SIG-M5 treated with dmso at 0.1 percent for 504 hours (cell line): Measurements from ENCODE around the gene CLCN5.
A peak's percentile ranks its signal among the peaks of the same experiment; 100 is the strongest.

Experiments used
- DNase-seq: peaks from one replicate; lab custom pipeline; 2025; ENCODE audit not compliant: unreplicated experiment; lab: John Stamatoyannopoulos, UW

The CLCN5 gene

DNA sequence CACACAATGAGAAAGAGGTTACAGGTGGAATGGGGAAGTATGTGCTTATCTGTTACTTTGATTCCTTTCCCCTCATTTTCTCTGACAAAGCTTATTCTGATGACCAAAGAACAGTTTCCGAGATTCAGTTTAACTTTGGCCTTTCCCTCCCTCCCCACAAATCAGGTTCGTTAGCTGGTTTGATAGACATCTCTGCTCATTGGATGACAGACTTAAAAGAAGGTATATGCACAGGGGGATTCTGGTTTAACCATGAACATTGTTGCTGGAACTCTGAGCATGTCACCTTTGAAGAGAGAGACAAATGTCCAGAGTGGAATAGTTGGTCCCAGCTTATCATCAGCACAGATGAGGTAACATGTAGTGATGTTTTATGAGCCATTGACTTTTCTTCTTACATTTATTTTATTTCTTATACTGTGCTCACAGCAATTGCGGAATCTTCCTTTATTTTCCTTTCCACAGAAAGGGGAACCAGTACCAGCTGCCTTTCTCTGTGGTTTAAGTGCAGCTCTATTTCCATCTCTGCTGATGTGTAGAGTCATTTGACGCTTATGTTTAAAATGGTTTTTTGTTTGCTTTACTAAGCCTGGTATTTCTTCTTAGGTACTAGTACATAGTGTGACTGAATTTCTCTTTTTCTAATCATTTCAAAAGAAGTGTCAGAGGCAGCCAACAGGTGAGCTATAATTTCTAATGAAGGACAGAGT, 153.4 kb downstream of the CLCN5 start:
- peak; percentile 48 for DNase-seq

DNA sequence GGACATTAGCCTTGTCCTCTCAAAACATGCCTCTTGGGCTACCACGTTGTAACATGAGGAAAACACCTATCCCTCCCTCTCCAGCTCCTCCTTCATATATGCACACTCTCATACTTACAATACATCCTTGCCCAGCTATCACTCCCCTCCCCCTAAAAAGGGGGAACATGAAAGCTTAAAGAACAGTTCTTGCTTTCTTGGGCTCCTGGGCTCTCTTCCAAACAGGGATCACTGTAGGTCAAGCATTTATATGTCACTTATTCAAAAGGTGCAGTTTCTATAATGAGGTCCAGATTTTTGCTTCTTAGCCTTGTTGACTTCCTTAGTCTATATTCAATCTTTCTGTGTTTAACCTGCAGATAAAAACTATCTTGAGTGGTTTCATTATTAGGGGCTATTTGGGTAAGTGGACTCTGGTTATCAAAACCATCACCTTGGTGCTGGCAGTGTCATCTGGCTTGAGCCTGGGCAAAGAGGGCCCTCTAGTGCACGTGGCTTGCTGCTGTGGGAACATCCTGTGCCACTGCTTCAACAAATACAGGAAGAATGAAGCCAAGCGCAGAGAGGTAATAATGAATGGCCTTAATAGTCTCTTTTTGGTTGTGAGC, 159.0 kb downstream of the CLCN5 start:
- no peak for DNase-seq

DNA sequence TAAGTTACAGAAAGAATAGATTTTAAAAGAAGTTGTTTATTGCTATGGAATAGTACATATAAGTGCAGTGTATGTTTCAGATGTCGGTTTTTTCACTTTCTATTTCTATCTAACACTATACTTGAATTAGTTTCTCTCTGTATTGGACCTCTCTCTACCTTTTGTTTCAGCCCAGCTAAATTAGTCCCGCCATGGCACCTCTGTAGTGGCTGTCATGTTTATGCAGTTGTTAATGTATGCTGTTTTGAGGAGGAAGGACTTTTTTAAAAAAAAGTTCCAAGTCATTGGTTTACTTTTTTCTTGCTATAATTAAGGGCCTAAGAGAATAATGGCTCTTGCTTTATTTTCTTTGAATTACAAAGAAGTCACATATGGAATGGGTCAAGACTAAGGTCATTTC, 160.3 kb downstream of the CLCN5 start:
- DNase-seq = no peak

DNA sequence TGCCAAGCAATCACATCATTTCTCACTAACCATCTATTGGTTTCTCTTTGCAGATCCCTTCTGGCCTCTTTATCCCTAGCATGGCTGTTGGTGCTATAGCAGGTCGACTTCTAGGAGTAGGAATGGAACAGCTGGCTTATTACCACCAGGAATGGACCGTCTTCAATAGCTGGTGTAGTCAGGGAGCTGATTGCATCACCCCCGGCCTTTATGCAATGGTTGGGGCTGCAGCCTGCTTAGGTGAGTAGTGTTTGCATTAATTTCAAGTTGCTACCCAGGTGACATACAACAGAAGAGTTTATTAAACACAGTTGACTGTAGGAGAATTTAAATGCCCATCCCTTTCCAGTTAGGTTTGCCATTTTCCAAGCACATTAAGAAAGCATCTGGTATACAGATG, 166.2 kb downstream of the CLCN5 start:
- DNase-seq = no peak

DNA sequence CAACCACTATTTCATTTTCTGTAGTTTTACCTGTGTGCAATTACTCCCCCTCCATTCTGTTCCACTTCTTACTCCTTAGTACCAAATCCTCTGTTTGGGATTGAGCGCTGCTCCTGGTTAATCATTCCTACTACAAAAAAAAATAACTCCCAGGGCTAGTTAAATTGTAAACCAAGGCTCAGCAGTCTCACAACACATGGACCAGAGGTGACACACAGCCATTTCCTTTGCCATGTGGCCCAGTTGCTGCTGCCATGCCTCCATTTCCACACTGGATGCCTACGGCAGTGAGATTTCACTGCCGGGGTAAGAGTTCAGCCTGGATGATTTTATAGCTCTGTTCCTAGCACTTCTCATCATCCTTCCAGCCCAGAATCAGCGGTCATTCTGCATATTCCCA, 171.2 kb downstream of the CLCN5 start:
- no peak for DNase-seq

DNA sequence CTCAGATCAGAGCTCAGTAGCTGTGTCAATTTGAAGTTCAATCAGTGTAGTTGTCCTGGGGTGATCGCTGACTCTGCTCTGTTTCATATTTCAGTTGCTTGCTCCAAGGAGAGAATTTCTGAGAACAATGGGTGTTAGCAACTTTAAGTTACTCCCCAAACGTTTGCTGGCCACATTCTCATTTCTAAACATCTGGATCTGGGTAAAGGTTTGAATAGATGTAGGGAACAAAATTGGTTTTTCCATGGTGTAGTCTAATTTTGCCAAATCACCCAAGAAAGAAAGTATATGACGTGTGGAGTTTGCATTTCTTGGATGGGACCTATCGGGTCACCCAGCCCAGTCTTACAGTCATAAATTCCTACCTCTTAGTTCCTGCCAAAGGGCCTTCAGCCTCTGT, 174.7 kb downstream of the CLCN5 start:
- no peak for DNase-seq

DNA sequence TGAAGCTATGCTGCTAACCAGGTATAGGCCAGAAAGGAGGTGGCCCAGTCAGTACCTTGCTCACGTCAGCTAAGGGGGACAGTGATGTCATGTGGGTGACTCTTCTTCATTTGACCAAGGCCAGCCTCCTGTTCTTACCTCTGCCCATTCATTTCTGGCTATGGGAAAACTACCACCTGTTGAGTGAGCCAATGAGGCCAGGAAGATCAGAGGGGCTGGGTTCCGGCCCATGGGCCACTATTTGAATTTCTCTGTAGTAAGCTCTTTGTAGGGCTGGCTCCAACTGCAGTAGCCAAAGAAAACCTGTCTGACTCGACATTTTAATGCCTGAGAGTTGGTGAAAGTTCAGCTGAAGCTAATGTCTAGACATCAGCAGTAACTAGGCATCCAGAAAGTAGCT, 175.8 kb downstream of the CLCN5 start:
- DNase-seq = no peak

DNA sequence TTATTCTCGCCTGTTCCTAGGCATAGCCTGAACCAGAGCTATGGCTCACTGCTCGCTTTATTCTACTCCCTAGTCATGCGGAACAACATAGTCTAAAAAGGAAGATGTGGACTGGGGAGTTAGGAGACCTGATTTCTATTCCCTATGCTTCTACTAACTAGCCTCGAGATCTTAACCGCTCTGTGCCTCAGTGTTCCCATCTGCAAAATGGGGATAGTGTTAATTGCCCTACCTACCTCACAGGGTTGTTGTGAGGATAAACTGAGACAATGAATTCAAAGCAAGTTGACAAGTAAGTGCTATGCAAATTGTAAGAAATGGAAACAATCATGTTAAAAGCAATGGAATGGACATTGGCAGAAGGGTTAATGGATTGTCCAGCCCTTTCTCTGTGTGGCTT, 176.4 kb downstream of the CLCN5 start:
- no peak for DNase-seq

DNA sequence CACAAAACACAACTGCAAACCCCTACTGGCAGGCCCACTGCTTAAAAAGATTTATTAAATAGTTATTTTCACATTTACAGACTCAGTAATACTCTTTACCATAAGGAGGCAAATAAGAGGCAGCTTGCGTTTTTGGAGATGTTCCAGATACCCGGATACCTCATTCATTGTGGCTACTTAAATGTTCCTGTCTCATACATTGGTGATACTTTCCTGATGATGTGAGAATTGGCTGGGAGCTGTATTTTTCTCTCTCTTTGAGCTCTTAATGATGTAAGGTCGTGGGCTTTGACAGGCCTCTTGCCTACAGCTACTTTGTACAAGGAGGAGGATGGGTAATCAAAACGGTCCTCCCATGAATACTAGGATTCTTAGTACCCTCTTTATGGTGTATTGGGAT, 176.9 kb downstream of the CLCN5 start:
- no peak for DNase-seq

DNA sequence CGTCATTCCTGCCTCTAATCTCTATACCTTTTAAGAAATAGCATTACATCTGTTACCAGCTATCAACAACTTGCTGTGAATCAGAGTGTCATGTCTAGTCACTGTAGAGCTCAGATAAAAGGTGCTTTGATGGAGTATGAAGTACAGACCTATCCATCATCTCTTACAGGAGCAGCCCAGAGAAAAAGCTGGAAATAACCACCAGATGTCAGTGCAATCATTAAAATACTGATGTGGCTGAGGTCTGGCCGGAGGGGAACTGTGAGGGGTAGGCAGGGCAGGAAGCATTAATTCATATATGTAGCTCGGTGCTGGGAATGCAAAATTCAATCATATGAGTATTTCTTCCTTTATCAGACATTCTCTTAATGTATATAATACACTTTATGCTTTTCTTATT, 177.8 kb downstream of the CLCN5 start:
- DNase-seq = no peak

DNA sequence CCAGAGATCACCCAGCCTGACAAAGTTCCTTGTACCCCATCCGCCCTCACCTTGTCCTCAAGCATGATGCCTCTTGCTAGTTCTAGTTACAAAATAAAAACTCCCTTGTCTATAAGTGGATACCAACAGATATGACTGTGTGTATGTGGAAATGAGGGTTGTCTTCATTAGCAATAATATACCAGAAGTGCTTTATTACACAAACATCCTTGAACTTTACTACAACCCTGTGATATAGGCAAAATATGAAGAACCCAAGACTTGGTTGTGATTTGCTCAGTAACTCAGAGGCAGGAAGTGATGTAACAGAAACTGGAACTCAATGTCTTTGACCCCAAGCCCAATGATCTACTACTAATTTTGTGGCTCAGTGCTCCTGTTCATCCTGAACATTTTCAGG, 180.8 kb downstream of the CLCN5 start:
- DNase-seq = no peak

DNA sequence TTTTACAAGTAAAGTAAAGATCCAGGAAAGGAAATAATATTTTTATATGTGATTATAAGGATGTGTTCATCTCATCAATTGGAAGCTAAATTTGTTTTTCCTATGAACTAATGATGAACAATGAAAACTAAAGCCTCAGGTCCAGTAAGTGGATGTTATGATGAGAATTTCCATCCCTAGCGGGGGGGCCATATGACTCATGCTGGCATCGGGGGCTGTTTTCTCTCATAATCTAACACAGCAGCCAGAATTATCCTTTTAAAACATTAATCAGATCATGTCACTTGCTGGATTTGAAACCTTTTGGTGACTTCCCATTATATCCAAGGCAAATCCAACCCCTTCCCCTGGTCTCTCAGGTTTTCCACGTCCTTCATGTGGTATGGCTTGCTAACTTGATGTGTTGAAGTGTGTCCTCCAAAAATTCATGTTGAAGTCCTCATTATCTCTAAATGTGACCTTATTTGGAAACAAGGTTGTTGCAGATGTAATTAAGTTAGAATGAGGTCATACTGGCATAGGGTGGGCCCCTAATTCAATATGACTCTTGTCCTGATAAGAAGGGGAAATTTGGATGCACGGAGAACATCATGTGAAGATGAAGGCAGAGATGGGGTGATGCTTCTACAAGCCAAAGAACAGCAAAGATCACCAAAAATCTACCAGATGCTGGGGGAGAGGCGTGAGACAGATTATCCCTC, 181.6 kb downstream of the CLCN5 start:
- no peak for DNase-seq

DNA sequence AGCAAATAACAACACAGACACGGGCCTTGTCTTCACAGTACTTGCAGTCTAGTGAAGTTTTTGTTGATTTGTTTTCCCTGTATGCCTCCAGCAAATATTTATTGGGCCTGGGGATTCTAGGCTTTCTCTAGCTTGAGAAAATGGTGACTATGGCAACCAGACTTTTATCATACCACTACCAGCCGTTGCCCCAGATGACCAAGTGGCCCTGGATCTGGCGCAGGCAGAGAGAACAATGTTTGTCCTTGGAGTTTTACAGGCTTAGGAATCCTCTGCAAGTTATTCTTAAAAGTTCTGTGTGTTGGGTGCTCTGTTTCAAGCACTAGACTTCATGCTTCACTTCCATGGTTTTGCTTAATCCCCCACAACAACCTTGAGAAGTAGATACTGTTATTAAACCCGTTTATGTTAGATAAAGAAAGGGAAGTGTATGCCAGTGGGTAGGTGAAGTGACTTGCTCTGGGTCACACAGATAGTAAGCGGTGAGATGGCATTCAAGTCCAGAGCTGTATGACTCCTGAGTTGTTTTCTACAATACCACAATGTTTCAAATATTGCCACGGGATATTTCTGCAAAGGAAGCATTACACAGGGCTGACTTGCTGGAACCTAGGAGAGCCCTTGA, 183.8 kb downstream of the CLCN5 start:
- no peak for DNase-seq

DNA sequence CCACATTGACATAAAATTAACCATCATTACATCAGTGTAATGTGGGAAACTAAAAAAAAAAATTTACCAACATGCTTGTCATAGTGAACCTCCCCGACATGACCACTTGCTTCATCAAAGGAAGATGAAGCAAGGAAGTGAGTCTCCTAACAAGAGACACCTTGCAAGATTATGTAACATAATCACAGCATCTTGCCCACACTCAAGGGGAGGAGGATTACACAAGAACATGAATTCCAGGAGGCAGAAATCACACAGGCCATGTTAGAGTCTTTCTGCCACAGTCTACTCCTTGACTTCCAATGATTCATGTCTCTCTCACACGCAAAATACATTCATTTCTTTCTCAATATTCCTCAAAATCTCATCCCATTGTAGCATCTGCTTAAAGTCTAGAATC, 185.1 kb downstream of the CLCN5 start:
- DNase-seq = no peak

DNA sequence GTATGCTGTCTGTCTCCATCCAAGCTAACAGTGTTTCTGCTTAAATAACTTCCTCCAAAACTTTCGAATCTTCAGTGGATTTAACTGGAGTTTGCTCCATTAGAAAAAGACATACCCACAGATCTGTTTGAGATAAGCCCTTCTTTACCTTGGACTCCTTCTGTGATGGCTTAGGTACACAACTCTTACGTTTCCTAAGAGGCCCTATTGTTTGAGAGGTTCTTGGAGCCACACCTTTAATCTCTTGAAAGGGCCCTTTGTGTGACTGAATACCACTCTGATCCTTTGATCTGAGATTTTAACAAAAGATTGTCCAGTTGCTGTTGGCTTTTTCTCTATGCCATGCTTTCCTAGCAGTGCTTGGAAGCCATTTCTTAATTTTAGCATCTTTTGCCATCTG, 185.9 kb downstream of the CLCN5 start:
- DNase-seq = no peak

DNA sequence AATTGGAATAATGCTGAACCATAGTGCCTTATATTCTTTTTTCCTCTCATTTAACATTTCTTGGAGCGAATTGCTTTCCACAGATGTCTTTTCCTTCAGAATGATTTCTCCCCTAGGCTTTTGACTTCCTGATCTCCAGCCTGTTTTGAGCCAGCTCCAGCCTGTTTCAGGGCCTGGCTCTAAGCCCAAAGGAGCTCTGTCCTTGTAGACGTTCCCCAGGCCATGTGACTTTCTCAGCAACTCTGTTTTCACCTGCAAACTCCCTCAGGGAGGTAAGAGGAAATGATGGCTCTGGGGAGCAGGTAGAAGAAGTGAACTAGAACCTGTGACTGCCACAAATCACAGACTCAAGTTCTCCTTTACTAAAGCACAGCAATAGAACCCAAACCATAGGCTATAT, 189.3 kb downstream of the CLCN5 start:
- DNase-seq = no peak

DNA sequence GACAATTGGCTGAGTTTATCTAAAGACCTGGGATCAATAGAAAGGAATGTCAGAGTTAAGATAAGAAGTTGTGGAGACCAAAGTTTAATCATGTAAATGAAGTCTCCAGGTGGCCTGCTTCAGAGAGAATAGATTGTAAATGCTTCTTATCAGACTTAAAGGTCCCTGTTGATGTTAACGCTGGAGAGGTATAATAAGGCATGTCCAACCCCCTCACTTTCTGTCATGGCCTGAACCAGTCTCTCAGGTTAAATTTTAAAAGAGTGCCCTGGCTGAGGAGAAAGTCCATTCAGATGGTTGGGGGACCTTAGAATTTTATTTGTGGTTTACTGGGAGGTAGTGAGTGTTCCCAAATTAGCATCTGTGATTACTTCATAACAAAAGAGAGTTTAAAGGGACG, 191.7 kb downstream of the CLCN5 start:
- DNase-seq = no peak

DNA sequence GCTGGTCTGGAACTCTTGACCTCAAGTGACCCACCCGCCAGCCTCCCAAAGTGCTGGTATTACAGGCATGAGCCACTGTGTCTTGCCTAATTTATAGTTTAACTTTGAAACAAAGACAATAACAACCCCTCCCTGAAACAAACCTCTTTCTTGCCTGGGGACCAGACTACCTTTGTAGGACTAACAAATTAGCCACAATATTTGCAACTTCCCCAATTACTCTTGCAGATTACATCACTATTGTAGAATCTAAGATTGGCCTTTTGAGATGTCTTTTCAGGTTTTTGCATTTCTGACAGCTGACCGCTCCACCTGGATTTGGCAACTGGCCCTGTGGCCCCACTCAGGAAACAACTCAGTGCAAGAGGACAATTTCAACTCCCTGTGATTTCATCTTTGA, 193.6 kb downstream of the CLCN5 start:
- DNase-seq = no peak

DNA sequence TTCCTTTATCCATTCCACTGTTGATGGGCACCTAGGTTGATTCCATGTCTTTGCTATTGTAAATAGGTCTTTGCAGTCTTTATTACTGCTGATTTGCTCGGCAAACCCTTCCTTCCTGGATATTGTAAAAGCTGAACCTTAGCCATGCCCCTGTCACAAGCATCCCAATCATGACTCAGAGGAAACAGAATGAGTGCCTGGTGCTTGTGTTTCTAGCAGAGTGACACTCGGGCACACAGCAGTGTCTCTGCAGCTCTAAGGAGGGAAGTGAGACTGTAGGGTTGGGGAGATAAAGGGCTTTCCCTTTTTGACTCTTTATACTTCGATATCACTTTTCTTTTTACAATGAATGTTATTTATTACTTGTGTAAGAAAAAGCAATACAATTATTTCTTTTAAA, 195.1 kb downstream of the CLCN5 start:
- peak; percentile 11 for DNase-seq

DNA sequence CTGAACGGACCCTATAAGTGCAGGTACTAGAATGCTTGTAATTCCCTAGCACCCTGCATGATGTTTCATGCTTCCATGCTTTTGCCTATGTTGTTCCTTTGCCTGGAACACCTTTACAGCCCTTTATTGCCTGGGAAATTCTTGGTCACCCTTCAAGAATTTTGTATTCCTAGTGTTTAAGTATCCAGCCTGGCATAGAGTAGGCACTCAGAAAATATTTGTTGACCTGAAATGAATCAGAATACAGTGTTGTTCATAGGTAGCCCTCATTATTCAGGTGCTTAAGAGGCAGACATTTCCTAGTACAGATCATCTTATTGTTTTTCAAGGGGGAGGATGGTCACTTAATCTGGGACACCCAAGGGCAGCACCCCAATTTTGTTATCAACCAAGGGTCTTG, 203.1 kb downstream of the CLCN5 start:
- DNase-seq = no peak

DNA sequence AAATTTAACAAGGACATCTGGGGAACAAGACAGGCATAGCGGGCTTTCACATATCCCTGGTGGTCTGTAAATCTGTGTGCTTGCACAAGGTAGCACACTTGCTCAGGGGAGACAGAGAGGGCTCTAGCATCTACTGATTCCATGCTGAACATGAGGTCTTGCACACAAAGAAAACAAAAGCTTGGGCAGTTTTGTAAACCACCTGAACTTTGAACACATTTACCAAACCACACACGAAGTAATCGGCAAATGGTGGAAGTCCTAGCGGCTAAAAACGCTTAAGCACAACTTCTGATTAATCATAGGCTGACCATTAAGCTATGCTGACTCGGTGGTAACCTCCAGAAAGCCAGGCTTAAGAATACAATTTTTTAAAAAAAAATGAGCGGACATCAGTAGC, 225.6 kb downstream of the CLCN5 start:
- DNase-seq = no peak
